ENCODE data around the gene BNC1.
"Not testable (repeated sequence)": the region's sequence is repeated elsewhere in the genome, so short reads cannot be mapped to it uniquely, and the experiment has no call there.

The BNC1 gene

GRCh38 chr15:83230242-83230641 is 54.2 kb downstream of the BNC1 start:
- DNase-seq = no peak

DNA sequence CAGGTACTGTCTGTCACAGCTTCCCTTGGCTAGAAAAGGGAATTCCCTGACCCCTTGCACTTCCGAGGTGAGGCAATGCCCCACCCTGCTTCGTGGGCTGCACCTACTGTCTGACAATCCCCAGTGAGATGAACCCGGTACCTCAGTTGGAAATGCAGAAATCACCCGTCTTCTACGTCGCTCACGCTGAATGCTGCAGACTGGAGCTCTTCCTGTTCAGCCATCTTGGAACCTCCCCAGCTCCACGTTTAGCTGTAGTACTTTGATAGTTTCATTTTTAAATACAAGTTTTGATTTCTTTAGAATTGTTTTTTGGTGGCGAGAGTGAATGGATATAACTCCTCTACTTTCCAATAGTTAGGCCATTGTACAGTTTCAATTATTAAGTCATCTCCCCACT is 59.0 kb downstream of the BNC1 start:
- DNase-seq = no peak

DNA sequence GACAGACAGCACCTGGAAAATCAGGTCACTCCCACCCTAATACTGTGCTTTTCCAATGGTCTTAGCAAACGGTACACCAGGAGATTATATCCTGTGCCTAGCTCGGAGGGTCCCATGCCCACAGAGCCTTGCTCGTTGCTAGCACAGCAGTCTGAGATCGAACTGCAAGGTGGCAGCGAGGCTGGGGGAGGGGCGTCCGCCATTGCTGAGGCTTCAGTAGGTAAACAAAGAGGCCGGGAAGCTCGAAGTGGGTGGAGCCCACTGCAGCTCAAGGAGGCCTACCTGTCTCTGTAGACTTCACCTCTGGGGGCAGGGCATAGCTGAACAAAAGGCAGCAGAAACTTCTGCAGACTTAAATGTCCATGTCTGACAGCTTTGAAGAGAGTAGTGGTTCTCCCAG is 62.7 kb downstream of the BNC1 start:
- DNase-seq = not testable (repeated sequence)

DNA sequence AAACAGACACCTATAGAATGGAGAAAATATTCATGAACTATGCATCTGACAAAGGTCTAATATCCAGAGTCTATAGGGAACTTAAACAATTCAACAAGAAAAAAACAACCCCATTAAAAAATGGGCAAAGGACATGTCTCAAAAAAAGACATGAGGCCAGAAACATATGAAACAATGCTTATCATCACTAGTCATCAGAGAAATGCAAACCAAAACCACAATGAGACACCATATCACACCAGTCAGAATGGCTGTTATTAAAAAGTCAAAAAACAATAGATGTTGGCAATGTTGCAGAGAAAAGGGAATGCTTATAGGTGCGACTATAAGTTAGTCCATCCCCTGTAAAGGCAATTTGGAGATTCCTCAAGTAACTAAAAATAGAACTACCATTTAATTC is 65.4 kb downstream of the BNC1 start:
- DNase-seq = no peak

- DNase-seq = no peak
Measured at GRCh38 chr15:83215306-83215705, 69.2 kb downstream of the BNC1 start.

DNA sequence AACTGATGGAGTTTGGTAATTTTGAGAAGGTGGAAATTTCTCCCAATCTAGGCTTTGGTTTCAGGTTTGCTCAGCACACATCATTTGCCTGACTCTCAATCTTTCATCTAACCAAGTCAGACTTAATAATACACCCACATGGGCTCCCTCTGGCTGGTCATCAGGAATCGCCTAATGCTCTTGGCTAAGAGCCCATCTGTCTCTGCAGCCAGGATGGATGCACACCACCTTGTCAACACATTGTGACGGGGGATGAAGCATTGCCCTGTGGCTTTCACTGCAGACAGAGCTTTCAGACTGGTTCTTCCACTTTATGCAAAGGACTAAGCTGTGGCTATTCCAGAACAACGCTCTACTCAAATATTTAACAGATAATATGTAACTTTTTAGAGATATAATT is 73.8 kb downstream of the BNC1 start:
- DNase-seq = no peak

DNA sequence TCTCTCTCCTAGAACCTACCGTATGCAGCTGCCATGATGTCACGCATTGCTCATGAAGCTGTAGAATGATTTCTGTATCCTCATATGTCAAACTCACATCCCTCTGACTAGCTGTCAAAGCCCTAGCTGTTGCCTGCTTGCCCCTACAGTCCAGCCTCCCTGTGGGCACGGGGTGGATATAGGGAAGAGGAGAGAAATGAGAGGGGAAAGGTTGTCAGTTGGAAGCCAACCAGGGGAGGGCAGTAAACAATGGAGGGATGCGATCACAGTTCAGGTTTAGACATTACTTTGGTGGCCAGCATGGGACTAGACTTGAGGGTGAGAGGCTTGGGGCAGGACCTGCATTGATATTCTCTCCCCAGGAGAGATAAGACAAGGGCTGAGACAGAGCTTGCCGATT is 75.1 kb downstream of the BNC1 start:
- no peak for DNase-seq

DNA sequence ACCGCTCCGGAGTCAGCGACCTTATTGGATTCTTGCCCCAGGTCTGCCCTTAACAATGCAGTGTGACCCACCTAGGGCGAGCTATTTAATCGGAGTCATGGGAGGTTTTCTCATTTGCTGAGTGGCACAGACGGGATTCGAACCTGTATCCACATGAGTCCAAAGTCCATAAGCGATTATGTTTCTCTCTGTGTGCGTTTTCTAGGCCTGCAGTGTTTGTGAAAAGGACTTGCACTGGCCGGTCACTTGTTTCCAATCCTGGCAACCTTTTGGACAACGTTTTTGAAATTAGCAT is 76.2 kb downstream of the BNC1 start:
- no peak for DNase-seq

GRCh38 chr15:83207660-83208366 is 76.7 kb downstream of the BNC1 start, which contains the start of gene HDGFL3:
HDGFL3 (minus strand) TSS chr15:83207823; CDS start chr15:83207414, 409 bp downstream.
- peak; percentile 2 for DNase-seq

DNA sequence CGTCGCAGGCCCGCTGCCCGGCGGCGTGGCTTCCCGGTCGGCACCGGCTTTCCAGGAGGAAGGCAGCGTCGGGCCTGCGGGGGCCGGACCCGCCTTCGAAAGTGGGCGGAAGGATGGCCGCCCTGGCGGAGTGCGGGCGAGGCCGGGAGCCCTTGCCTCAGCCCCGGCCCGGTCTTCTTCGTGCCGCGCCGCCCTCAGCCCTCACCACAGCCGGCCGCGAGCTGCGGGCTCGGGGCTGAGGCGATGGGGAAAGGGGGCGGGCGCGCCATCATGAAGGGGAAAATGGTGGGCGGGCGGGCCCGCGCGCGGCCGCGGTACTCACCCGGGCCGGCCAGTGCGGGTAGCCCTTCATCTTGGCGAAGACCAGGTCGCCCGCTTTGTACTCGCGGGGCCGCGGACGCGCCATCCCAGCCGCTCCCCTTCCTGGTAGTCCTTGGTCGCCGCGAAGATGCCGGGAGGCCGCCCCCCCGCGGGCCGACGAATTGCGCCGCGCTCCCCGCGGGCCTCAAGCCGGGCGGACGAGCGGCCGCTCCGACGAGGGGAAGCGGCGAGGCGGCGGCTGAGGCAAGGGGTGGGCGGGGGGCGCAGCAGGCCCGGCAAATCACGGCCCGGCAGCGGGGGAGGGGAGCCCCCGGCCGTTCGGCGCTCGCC is 77.3 kb downstream of the BNC1 start:
- no peak for DNase-seq

DNA sequence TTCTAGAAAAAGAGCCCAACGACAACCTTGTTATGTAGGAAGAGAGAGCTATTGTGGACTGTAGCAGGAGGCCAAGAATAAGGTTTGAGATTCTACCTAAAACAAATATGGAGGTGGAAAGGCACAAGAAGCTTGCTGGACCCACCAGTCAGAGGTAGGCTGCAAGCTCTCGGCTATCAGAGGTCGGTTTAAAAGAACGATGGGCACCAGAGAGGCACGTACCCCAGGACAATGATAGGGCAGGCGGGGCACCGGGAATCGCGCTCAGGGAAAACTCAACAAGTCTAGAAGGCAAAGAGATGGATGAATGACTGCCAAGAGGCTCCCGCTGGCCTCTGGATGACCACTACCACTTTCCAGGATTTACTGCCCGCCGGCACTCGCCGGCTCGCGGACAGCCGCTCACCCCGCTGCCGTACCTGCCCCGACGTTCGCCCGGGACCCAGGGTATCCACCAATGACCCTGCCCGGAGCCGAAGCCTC is 77.9 kb downstream of the BNC1 start:
- no peak for DNase-seq

Data from central memory CD4-positive, alpha-beta T cell (primary cell).